NCI-H345 (cell line): ENCODE measurements around the gene APOC3.

Experiments
- DNase-seq: peaks from one replicate; lab custom pipeline; 2025; lab: John Stamatoyannopoulos, UW

The APOC3 gene

GRCh38 chr11:116875194-116875593 lies 45.5 kb downstream of the APOC3 start:
- no peak for DNase-seq

GRCh38 chr11:116876656-116877055 lies 46.9 kb downstream of the APOC3 start:
- DNase-seq: no peak

GRCh38 chr11:116879800-116880625 lies 50.3 kb downstream of the APOC3 start:
- peak; percentile 52 for DNase-seq

- DNase-seq: no peak
Measured at GRCh38 chr11:116881143-116881542, 51.4 kb downstream of the APOC3 start.

GRCh38 chr11:116882386-116882785 lies 52.7 kb downstream of the APOC3 start:
- DNase-seq: no peak
